CD4-positive, alpha-beta T cell treated with Interleukin-12 subunit alpha and Interleukin-12 subunit beta, for 1 hour (primary cell): ENCODE measurements around the gene HIVEP1.
"Not testable (repeated sequence)": the region's sequence is repeated elsewhere in the genome, so short reads cannot be mapped to it uniquely, and the experiment has no call there.

Experiments
- DNase-seq: peaks from one replicate; pipeline ENCODE4 v3.0.0-alpha.2; 2020

Gene HIVEP1

GRCh38 chr6:12164508-12164770 is 152.3 kb downstream of the HIVEP1 start:
- DNase-seq, result no peak

- no peak for DNase-seq
Measured at GRCh38 chr6:12165297-12165696, 153.2 kb downstream of the HIVEP1 start.

- no peak for DNase-seq
Measured at GRCh38 chr6:12165722-12166280, 153.7 kb downstream of the HIVEP1 start.

- no peak for DNase-seq
Measured at GRCh38 chr6:12169377-12169776, 157.3 kb downstream of the HIVEP1 start.

- no peak for DNase-seq
Measured at GRCh38 chr6:12170351-12171092, 158.4 kb downstream of the HIVEP1 start.

- DNase-seq, result no peak
Measured at GRCh38 chr6:12171717-12172116, 159.6 kb downstream of the HIVEP1 start.

GRCh38 chr6:12172572-12172971 is 160.5 kb downstream of the HIVEP1 start:
- DNase-seq, result no peak

GRCh38 chr6:12173181-12173580 is 161.1 kb downstream of the HIVEP1 start:
- DNase-seq, result no peak

GRCh38 chr6:12173661-12174060 is 161.5 kb downstream of the HIVEP1 start:
- no peak for DNase-seq

- DNase-seq, result no peak
Measured at GRCh38 chr6:12174878-12175277, 162.8 kb downstream of the HIVEP1 start.

GRCh38 chr6:12175626-12176025 is 163.5 kb downstream of the HIVEP1 start:
- no peak for DNase-seq

- not testable (repeated sequence) for DNase-seq
Measured at GRCh38 chr6:12176782-12177181, 164.7 kb downstream of the HIVEP1 start.

GRCh38 chr6:12178521-12178920 is 166.4 kb downstream of the HIVEP1 start:
- DNase-seq, result no peak

- DNase-seq, result no peak
Measured at GRCh38 chr6:12181481-12181880, 169.4 kb downstream of the HIVEP1 start.

- no peak for DNase-seq
Measured at GRCh38 chr6:12182676-12183075, 170.6 kb downstream of the HIVEP1 start.

GRCh38 chr6:12185081-12185673 is 173.1 kb downstream of the HIVEP1 start:
- DNase-seq, result no peak

- no peak for DNase-seq
Measured at GRCh38 chr6:12186528-12186927, 174.4 kb downstream of the HIVEP1 start.

GRCh38 chr6:12189150-12189549 is 177.0 kb downstream of the HIVEP1 start:
- DNase-seq, result no peak

- no peak for DNase-seq
Measured at GRCh38 chr6:12189661-12190060, 177.5 kb downstream of the HIVEP1 start.

GRCh38 chr6:12190252-12190651 is 178.1 kb downstream of the HIVEP1 start:
- no peak for DNase-seq

GRCh38 chr6:12196326-12196936 is 184.3 kb downstream of the HIVEP1 start:
- DNase-seq, result no peak

- DNase-seq, result no peak
Measured at GRCh38 chr6:12198851-12199250, 186.7 kb downstream of the HIVEP1 start.

- no peak for DNase-seq
Measured at GRCh38 chr6:12200015-12200564, 188.0 kb downstream of the HIVEP1 start.

GRCh38 chr6:12200761-12201160 is 188.6 kb downstream of the HIVEP1 start:
- DNase-seq, result no peak
